Ectodermal cell (in vitro differentiated cells): Measurements from ENCODE around the gene IGF1R.

Experiments used
- H3K27ac ChIP-seq: 2 replicates; pipeline ENCODE4 v1.7.0; 2013; ENCODE audit warnings: mild to moderate bottlenecking, low read depth, low read length; ENCODE audit not compliant: insufficient read depth, poor library complexity, severe bottlenecking
- H3K27me3 ChIP-seq: 2 replicates; pipeline ENCODE4 v1.7.0; 2013; ENCODE audit warnings: mild to moderate bottlenecking, low read length; ENCODE audit not compliant: insufficient read depth, control insufficient read depth, poor library complexity, severe bottlenecking
- H3K36me3 ChIP-seq: one replicate; pipeline ENCODE4 v1.7.0; 2013; ENCODE audit warnings: low read length; ENCODE audit not compliant: control insufficient read depth, insufficient read depth
- H3K4me1 ChIP-seq: one replicate; pipeline ENCODE4 v1.7.0; 2013; ENCODE audit warnings: low read length; ENCODE audit not compliant: control insufficient read depth, insufficient read depth
- H3K4me3 ChIP-seq: 2 replicates; pipeline ENCODE4 v1.7.0; 2013; ENCODE audit warnings: low read depth, low read length, control low read depth; ENCODE audit not compliant: insufficient read depth
- H3K9me3 ChIP-seq: 2 replicates; pipeline ENCODE4 v1.7.0; 2013; ENCODE audit warnings: mild to moderate bottlenecking, low read length, moderate library complexity; ENCODE audit not compliant: control insufficient read depth
- WGBS, 2 experiments: methylation state at CpG; one replicate each; pipeline ENCODE4 v1.1.7; 2013; ENCODE audit warnings: missing lambda C conversion rate in 2 of 2; 5-methylcytosine and 5-hydroxymethylcytosine counted together

IGF1R gene

GRCh38 chr15:98759277-98759676 lies 110.9 kb downstream of the IGF1R start:
- 92 to 94% methylated on average over 3 of the region's 3 CpGs for WGBS, 2 experiments
- peaks cover 4% of the 10 kb centered on the region for H3K4me1 ChIP-seq
- no peak overlapping the region for H3K4me3 ChIP-seq

GRCh38 chr15:98760112-98760826 lies 111.9 kb downstream of the IGF1R start:
- H3K9me3 ChIP-seq, result no peaks in the 10 kb centered on the region
- no peaks in the 10 kb centered on the region for H3K4me1 ChIP-seq
- no peak overlapping the region for H3K4me3 ChIP-seq
- no peaks in the 10 kb centered on the region for H3K36me3 ChIP-seq
- no peak overlapping the region for H3K27ac ChIP-seq
- 96% methylated on average over 8 to 9 of the region's 9 CpGs for WGBS, 2 experiments
- H3K27me3 ChIP-seq, result no peaks in the 10 kb centered on the region

More at GRCh38 chr15:98759277-98759676, 110.9 kb downstream of the IGF1R start:
- no peak overlapping the region for H3K27ac ChIP-seq
- no peaks in the 10 kb centered on the region for H3K27me3 ChIP-seq
- H3K9me3 ChIP-seq, result no peaks in the 10 kb centered on the region
- H3K36me3 ChIP-seq, result no peaks in the 10 kb centered on the region

GRCh38 chr15:98760975-98761374 lies 112.6 kb downstream of the IGF1R start:
- no peaks in the 10 kb centered on the region for H3K4me1 ChIP-seq
- no peak overlapping the region for H3K4me3 ChIP-seq
- H3K27ac ChIP-seq, result no peak overlapping the region
- no peaks in the 10 kb centered on the region for H3K9me3 ChIP-seq
- WGBS, 2 experiments, result 93 to 99% methylated on average over 2 of the region's 2 CpGs
- H3K27me3 ChIP-seq, result no peaks in the 10 kb centered on the region
- no peaks in the 10 kb centered on the region for H3K36me3 ChIP-seq

- Histone ChIP-seq H3K27me3 (no peaks in the 10 kb centered on the region), H3K9me3 (no peaks in the 10 kb centered on the region), H3K27ac (no peak overlapping the region), H3K4me1 (no peaks in the 10 kb centered on the region), H3K4me3 (no peak overlapping the region), H3K36me3 (no peaks in the 10 kb centered on the region)
- 90 to 92% methylated on average over 4 of the region's 4 CpGs for WGBS, 2 experiments
Measured at GRCh38 chr15:98763179-98763578, 114.8 kb downstream of the IGF1R start.

- H3K27me3 ChIP-seq, result no peaks in the 10 kb centered on the region
- no peaks in the 10 kb centered on the region for H3K9me3 ChIP-seq
- no peaks in the 10 kb centered on the region for H3K36me3 ChIP-seq
- no peak overlapping the region for H3K27ac ChIP-seq
- 91% methylated on average over 2 of the region's 2 CpGs; no CpG with 5 or more reads in 1 of the 2 experiments for WGBS, 2 experiments
- H3K4me1 ChIP-seq, result no peaks in the 10 kb centered on the region
- no peak overlapping the region for H3K4me3 ChIP-seq
Measured at GRCh38 chr15:98764291-98764690, 116.0 kb downstream of the IGF1R start.

- no peaks in the 10 kb centered on the region for H3K9me3 ChIP-seq
- 93 to 95% methylated on average over 2 of the region's 2 CpGs for WGBS, 2 experiments
- no peaks in the 10 kb centered on the region for H3K27me3 ChIP-seq
- H3K4me3 ChIP-seq, result no peak overlapping the region
- no peaks in the 10 kb centered on the region for H3K36me3 ChIP-seq
- no peaks in the 10 kb centered on the region for H3K4me1 ChIP-seq
- H3K27ac ChIP-seq, result no peak overlapping the region
Measured at GRCh38 chr15:98765610-98766009, 117.3 kb downstream of the IGF1R start.

GRCh38 chr15:98767692-98768091 lies 119.4 kb downstream of the IGF1R start:
- H3K9me3 ChIP-seq, result no peaks in the 10 kb centered on the region
- WGBS, 2 experiments, result 87 to 93% methylated on average over 4 of the region's 4 CpGs
- H3K27me3 ChIP-seq, result no peaks in the 10 kb centered on the region
- no peak overlapping the region for H3K4me3 ChIP-seq
- H3K27ac ChIP-seq, result no peak overlapping the region
- no peaks in the 10 kb centered on the region for H3K36me3 ChIP-seq
- H3K4me1 ChIP-seq, result peaks cover 3% of the 10 kb centered on the region

GRCh38 chr15:98769867-98770266 lies 121.5 kb downstream of the IGF1R start:
- Histone ChIP-seq H3K4me1 (peaks cover 16% of the 10 kb centered on the region), H3K9me3 (no peaks in the 10 kb centered on the region), H3K4me3 (no peak overlapping the region), H3K27ac (no peak overlapping the region), H3K27me3 (no peaks in the 10 kb centered on the region), H3K36me3 (no peaks in the 10 kb centered on the region)
- whole genome bisulfite sequencing, 2 experiments, result 77 to 86% methylated on average over 6 of the region's 6 CpGs

- Histone ChIP-seq H3K27me3 (no peaks in the 10 kb centered on the region), H3K4me1 (peaks cover 16% of the 10 kb centered on the region), H3K36me3 (no peaks in the 10 kb centered on the region), H3K9me3 (no peaks in the 10 kb centered on the region), H3K27ac (no peak overlapping the region), H3K4me3 (no peak overlapping the region)
- WGBS, 2 experiments, result 55 to 62% methylated on average over 2 to 3 of the region's 3 CpGs
Measured at GRCh38 chr15:98770984-98771383, 122.6 kb downstream of the IGF1R start.

- Histone ChIP-seq H3K27me3 (no peaks in the 10 kb centered on the region), H3K4me1 (peaks cover 17% of the 10 kb centered on the region), H3K27ac (no peak overlapping the region), H3K36me3 (no peaks in the 10 kb centered on the region), H3K4me3 (no peak overlapping the region), H3K9me3 (no peaks in the 10 kb centered on the region)
- 90 to 94% methylated on average over 4 of the region's 4 CpGs for WGBS, 2 experiments
Measured at GRCh38 chr15:98771541-98771940, 123.2 kb downstream of the IGF1R start.
